ENCODE data around the gene NEMP2.

- TF ChIP-seq CTCF (IDR thresholded peaks at IDR 0.05), result no peak
- TF ChIP-seq ZFX (IDR thresholded peaks at IDR 0.05; ENCODE audit: borderline replicate concordance), result no peak
Measured at GRCh38 chr2:190490502-190490901, 44.0 kb downstream of the NEMP2 start.
